Left lung (tissue), 10 donors: ENCODE results near the gene KLHL3. TPM values are rescaled to one million over a fixed set of nuclear protein-coding genes. Genes with fewer than 3 reads are reported as not detected.

ENCODE experiments used
- ATAC-seq: fragments of 200-7000 bp; cut with Tn5 transposase; one replicate; pipeline ENCODE4 v1.9.1; 2020; ENCODE audit warnings: moderate library complexity
- DNase-seq, 4 donors: peaks; one replicate each; pipeline ENCODE4 v3.0.0-alpha.2; 2013 to 2020
- H3K27ac ChIP-seq, 2 donors: fragments of 200-600 bp; sonication (generic) in 1 of 2; one replicate each; pipeline versions ENCODE4 v1.5.0 to v1.8.0; 2020 to 2021
- H3K27me3 ChIP-seq, 2 donors: fragments of 200-600 bp; sonication (generic) in 1 of 2; one replicate each; pipeline versions ENCODE4 v1.5.0 to v1.8.0; 2020 to 2021
- H3K36me3 ChIP-seq, 2 donors: fragments of 200-600 bp; sonication (generic) in 1 of 2; one replicate each; pipeline versions ENCODE4 v1.5.0 to v1.8.0; 2020 to 2021
- H3K4me1 ChIP-seq, 2 donors: fragments of 200-600 bp; one replicate each; pipeline ENCODE4 v1.8.0; 2021
- H3K4me3 ChIP-seq, 2 donors: fragments of 200-600 bp; sonication (generic) in 1 of 2; one replicate each; pipeline versions ENCODE4 v1.5.0 to v1.8.0; 2020 to 2021; ENCODE audit warnings: mild to moderate bottlenecking in 1 of 2
- H3K9me3 ChIP-seq, 2 donors: fragments of 200-600 bp; sonication (generic) in 1 of 2; one replicate each; pipeline versions ENCODE4 v1.5.0 to v1.8.0; 2020 to 2021
- intact Hi-C, 2 donors: fragments of 100-400 bp; cut with DNase I; formaldehyde crosslinking; loops; one replicate each; pipeline versions ENCODE4 v1.11.2 to v1.14.2; 2022
- polyA plus RNA-seq, 6 donors: library from polyadenylated mRNA; unstranded; fragments of 120-200 nt; gene quantifications; one replicate each; pipeline ENCODE4 v1.2.1, GENCODE V29; 2013; ENCODE audit not compliant: insufficient read length in 6 of 6
- total RNA-seq, 2 donors: library from RNA; stranded (reverse); fragmentation: NEBNext Ultra II Directional; extraction: Animal tissue kit (Norgen Biotek cat#: 25700); gene quantifications; one replicate each; pipeline ENCODE4 v1.2.1, GENCODE V29; 2021
- TF ChIP-seq, protein P1 (sequence below), 2 donors: fragments of 200-600 bp; sonication (generic) in 1 of 2; IDR thresholded peaks; one replicate each; pipeline versions ENCODE4 v1.5.0 to v1.8.0; 2021; ENCODE audit warnings: antibody characterized with exemption in 2 of 2
- donor health status: DM: no; HTN: yes; CAD: no.
- donor health status: DM: no; HTN: no; CAD: no.

KLHL3 gene
- total and polyA plus RNA-seq, 8 donors, result 5.4 to 35.7 (median 29.7) TPM

DNA sequence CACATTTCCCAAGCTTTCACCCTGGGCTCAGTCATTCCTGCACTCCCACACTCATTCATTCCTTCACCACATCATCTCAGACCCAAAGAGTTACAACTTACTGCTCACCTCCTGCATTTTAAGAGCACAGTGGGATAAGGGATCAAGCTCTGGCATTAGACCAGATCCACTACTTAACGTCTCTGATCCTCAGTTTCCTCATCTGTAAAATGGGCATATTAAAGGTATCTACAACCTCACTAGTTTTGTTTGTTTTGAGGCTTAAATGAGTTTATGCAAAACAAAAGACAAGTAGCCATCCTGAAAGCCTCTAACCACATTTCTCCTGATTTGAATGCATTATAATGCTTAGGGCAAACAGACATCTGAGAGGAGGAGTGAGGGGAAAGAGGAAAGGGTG is 77.6 kb downstream of the KLHL3 start:
- ATAC-seq (no peak), DNase-seq (no peak)
- Histone ChIP-seq H3K36me3 (no peaks in the 10 kb centered on the region), H3K9me3 (no peaks in the 10 kb centered on the region), H3K4me3 (no peak overlapping the region), H3K27ac (no peak overlapping the region), H3K4me1 (no peaks in the 10 kb centered on the region), H3K27me3 (no peaks in the 10 kb centered on the region)
- intact Hi-C loops, result loop anchor here in 1 of 2 donors (5.0 kb wide), 1 partner anchor 79 kb away; the partner anchor contains the start of gene KLHL3
- TF ChIP-seq, protein P1, sequence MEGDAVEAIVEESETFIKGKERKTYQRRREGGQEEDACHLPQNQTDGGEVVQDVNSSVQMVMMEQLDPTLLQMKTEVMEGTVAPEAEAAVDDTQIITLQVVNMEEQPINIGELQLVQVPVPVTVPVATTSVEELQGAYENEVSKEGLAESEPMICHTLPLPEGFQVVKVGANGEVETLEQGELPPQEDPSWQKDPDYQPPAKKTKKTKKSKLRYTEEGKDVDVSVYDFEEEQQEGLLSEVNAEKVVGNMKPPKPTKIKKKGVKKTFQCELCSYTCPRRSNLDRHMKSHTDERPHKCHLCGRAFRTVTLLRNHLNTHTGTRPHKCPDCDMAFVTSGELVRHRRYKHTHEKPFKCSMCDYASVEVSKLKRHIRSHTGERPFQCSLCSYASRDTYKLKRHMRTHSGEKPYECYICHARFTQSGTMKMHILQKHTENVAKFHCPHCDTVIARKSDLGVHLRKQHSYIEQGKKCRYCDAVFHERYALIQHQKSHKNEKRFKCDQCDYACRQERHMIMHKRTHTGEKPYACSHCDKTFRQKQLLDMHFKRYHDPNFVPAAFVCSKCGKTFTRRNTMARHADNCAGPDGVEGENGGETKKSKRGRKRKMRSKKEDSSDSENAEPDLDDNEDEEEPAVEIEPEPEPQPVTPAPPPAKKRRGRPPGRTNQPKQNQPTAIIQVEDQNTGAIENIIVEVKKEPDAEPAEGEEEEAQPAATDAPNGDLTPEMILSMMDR (IDR thresholded peaks at IDR 0.05), result no peak

DNA sequence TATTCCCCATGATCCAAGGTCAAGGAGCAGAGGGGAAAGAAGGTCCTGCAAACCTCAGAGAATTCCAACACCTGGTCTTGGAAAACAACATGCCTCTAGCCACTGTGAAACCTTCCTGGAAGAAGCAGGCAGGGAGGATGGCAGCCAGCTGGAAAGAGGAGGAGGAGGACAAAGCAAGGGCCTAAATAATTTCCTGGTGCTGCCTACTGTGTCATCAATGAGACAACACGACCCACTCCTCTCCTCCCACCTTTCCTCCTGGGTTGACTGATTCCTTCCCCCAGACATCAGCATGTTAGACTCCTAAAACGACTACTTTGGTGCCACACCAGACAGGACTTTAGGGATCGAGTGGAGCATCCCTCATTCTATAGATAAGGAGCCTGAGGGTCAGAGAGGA is 78.8 kb downstream of the KLHL3 start:
- H3K4me3 ChIP-seq, result no peak overlapping the region
- no peaks in the 10 kb centered on the region for H3K9me3 ChIP-seq
- ATAC-seq (no peak), DNase-seq (no peak)
- intact Hi-C loops, result loop anchor here in 1 of 2 donors (5.0 kb wide), 1 partner anchor 80 kb away; the partner anchor contains the start of gene KLHL3
- H3K4me1 ChIP-seq, result no peaks in the 10 kb centered on the region
- no peaks in the 10 kb centered on the region for H3K36me3 ChIP-seq
- no peaks in the 10 kb centered on the region for H3K27me3 ChIP-seq
- TF ChIP-seq, protein P1 (IDR thresholded peaks at IDR 0.05), result no peak
- H3K27ac ChIP-seq, result no peak overlapping the region

DNA sequence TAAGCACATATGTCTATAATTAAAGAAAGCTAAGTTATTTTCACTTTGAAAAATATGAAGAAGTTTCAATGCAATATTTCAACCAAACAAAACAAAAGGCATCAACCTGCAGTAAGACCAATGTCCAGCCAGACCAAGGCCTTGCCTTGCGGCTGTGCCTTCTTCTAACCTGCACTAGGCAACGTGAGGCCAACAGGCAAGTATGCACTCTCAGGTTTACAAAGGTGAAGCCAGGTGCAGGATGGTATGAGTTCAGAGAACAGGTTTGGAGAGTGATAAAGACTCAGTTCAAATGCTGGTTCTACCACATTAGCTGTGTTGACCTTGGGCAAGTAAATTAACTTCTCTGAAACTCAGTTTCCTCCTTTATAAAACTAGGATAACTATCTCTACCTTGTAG is 79.3 kb downstream of the KLHL3 start:
- TF ChIP-seq, protein P1 (IDR thresholded peaks at IDR 0.05), result no peak
- intact Hi-C loops, result loop anchor here in 1 of 2 donors (5.0 kb wide), 1 partner anchor 81 kb away; the partner anchor contains the start of gene KLHL3
- Histone ChIP-seq H3K27ac (no peak overlapping the region), H3K36me3 (no peaks in the 10 kb centered on the region), H3K4me3 (no peak overlapping the region), H3K9me3 (no peaks in the 10 kb centered on the region), H3K27me3 (no peaks in the 10 kb centered on the region), H3K4me1 (no peaks in the 10 kb centered on the region)
- ATAC-seq, result no peak
- no peak for DNase-seq

DNA sequence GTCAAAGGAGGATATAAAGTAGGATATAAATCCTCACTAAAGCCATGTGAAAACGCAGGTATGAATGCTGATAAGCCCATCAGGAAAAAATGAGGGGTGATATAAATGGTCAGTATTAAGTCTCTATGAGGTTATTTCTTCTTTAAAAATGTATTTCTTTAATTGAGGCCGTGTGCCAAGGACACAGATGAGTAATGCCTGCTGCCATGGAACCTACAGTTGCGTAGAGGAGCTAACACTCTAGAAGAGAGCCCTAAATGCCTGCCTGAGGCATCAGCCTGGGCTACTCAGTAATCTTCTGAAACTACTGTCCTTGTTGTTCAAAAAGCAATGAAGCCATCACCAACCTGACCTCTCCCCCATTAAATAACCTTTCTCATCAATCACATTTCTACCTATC is 84.9 kb downstream of the KLHL3 start:
- no peak for ATAC-seq
- no peaks in the 10 kb centered on the region for H3K27me3 ChIP-seq
- H3K36me3 ChIP-seq, result no peaks in the 10 kb centered on the region
- TF ChIP-seq, protein P1 (IDR thresholded peaks at IDR 0.05), result no peak
- no peak for DNase-seq
- intact Hi-C loops, result no loop called here
- no peaks in the 10 kb centered on the region for H3K9me3 ChIP-seq
- H3K27ac ChIP-seq, result no peak overlapping the region
- no peak overlapping the region for H3K4me3 ChIP-seq
- H3K4me1 ChIP-seq, result no peaks in the 10 kb centered on the region

DNA sequence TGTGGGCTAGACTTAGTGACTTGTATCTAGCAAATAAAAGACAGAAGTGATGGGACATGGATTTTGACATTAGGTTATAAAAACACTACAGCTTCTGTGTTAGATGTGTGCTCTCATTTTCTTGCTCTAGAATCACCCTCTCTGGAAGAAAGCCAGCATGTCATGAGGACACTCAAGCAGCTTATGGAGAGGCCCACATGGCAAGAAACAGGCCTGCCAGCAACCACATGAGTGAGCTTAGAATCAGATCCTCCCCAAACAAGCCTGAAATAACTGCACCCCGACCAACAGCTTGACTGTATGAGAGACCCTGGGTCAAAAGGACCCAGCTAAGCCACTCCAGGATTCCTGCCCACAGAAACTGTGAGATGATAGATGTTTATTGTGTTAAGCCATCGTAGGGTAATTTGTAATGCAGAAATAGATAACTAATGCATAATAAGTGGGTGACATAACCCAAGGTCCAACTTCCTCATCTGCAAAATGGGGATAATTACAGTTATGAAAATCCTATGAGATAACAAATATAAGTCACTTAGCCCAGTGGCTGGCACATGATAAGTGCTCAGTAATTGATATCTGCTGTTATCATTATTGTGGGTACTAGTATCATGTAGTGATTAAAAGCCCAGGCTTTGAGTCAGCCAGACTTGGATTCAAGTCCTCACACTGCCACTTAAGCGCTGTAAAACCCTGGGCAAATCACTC is 86.5 kb downstream of the KLHL3 start:
- Histone ChIP-seq H3K36me3 (no peaks in the 10 kb centered on the region), H3K27me3 (no peaks in the 10 kb centered on the region), H3K27ac (no peak overlapping the region), H3K4me3 (no peak overlapping the region), H3K9me3 (no peaks in the 10 kb centered on the region), H3K4me1 (no peaks in the 10 kb centered on the region)
- TF ChIP-seq, protein P1 (IDR thresholded peaks at IDR 0.05), result no peak
- peak in 3 of 4 donors; percentile 24 to 77 (median 62) for DNase-seq
- intact Hi-C loops, result no loop called here
- ATAC-seq, result peak; percentile 86
